GM12878 (cell line): Measurements from ENCODE around the gene SEMA3C. TPM values are rescaled to one million over a fixed set of nuclear protein-coding genes. Genes with fewer than 3 reads are reported as not detected.

Source experiments
- ATAC-seq: fragments of 200-7000 bp; cut with Tn5 transposase; 3 replicates; pipeline ENCODE4 v1.9.1; 2020; ENCODE audit warnings: mild to moderate bottlenecking, moderate library complexity
- BruUV-seq: library from RNA; stranded (reverse); fragments of 400-500 nt; replicated peaks from 2 replicates; lab custom pipeline; 2021; lab: Mats Ljungman, UMichigan
- CTCF ChIA-PET: fragments of 300-600 bp; sonication (Branson Sonifier 250); formaldehyde crosslinking; extraction: SDS; loops from one replicate; lab custom pipeline; 2021; ENCODE audit warnings: inconsistent platforms; lab: Yijun Ruan, JAX
- POLR2A ChIA-PET: fragments of 350-600 bp; formaldehyde crosslinking; extraction: SDS; loops from one replicate; lab custom pipeline; 2021; ENCODE audit warnings: inconsistent platforms; lab: Charles Lee
- RAD21 ChIA-PET: fragments of 300-600 bp; sonication (Branson Sonifier 250); formaldehyde crosslinking; loops from one replicate; lab custom pipeline; 2023; ENCODE audit warnings: antibody characterized with exemption; ENCODE audit not compliant: unreplicated experiment; lab: Charles Lee
- SMC1A ChIA-PET: fragments of 300-600 bp; sonication (Branson Sonifier 250); formaldehyde crosslinking; loops from one replicate; lab custom pipeline; 2023; ENCODE audit not compliant: unreplicated experiment, uncharacterized antibody; lab: Charles Lee
- DNase-seq: peaks from one replicate; pipeline ENCODE4 v3.0.0-alpha.2; 2011; ENCODE audit warnings: low read depth, low spot score
- FAIRE-seq: peaks from 3 replicates; lab custom pipeline; 2011; peaks lifted over from hg19 to GRCh38; lab: Jason Lieb, UNC
- H2AFZ ChIP-seq: 2 replicates; pipeline ENCODE4 v1.6.0; 2011; ENCODE audit warnings: low read depth, low read length, control low read depth; ENCODE audit not compliant: control insufficient read depth
- H3K27ac ChIP-seq: 2 replicates; pipeline ENCODE4 v1.5.1; 2011; ENCODE audit warnings: control low read depth; ENCODE audit not compliant: control insufficient read depth, insufficient read depth
- H3K27me3 ChIP-seq, 2 experiments: replicated peaks in 1 of 2; 2 replicates each; pipeline versions ENCODE4 v1.6.0 to v1.6.1; 2011; ENCODE audit warnings: low read length in 1 of 2; ENCODE audit not compliant: control insufficient read depth in 2 of 2, insufficient read depth in 2 of 2
- H3K36me3 ChIP-seq, 2 experiments: 2 replicates each; pipeline ENCODE4 v1.5.1; 2011; ENCODE audit warnings: low read length in 1 of 2; ENCODE audit not compliant: control insufficient read depth in 2 of 2, insufficient read depth in 2 of 2
- H3K4me1 ChIP-seq: 2 replicates; pipeline ENCODE4 v1.6.1; 2011; ENCODE audit warnings: mild to moderate bottlenecking, low read length, moderate library complexity, mixed read lengths; ENCODE audit not compliant: control insufficient read depth, insufficient read depth
- H3K4me2 ChIP-seq: 2 replicates; pipeline ENCODE4 v1.6.0; 2011; ENCODE audit warnings: control low read depth; ENCODE audit not compliant: control insufficient read depth, insufficient read depth
- H3K4me3 ChIP-seq: fragments of 200-600 bp; sonication (generic); 2 replicates; pipeline ENCODE4 v1.5.1; 2016
- H3K79me2 ChIP-seq: 2 replicates; pipeline ENCODE4 v1.6.0; 2011; ENCODE audit warnings: low read length; ENCODE audit not compliant: control insufficient read depth, insufficient read depth
- H3K9ac ChIP-seq: 2 replicates; pipeline ENCODE4 v1.8.0; 2011; ENCODE audit warnings: low read length, control low read depth, mixed read lengths; ENCODE audit not compliant: control insufficient read depth, insufficient read depth
- H3K9me3 ChIP-seq: replicated peaks from 3 replicates; pipeline ENCODE4 v1.5.1; 2011; ENCODE audit warnings: mild to moderate bottlenecking, low read length; ENCODE audit not compliant: control insufficient read depth, insufficient read depth
- H4K20me1 ChIP-seq: 2 replicates; pipeline ENCODE4 v1.6.0; 2011; ENCODE audit not compliant: control insufficient read depth, insufficient read depth
- BHLHE40 ChIP-seq, 2 experiments: fragments of 450-650 bp in 1 of 2; IDR thresholded peaks; 2 replicates each; pipeline ENCODE4 v1.6.1; 2011 to 2017; ENCODE audit warnings: low read depth in 2 of 2, borderline replicate concordance in 1 of 2, improper control_type of control experiment in 1 of 2, low read length in 1 of 2, mild to moderate bottlenecking in 1 of 2
- CBFB ChIP-seq: IDR thresholded peaks from 2 replicates; pipeline ENCODE4 v1.6.1; 2016; ENCODE audit warnings: antibody characterized with exemption, low read depth
- FOXM1 ChIP-seq: IDR thresholded peaks from 2 replicates; pipeline ENCODE4 v1.6.1; 2012; ENCODE audit warnings: low read depth, mild to moderate bottlenecking, inconsistent platforms, low read length, moderate library complexity
- HDAC2 ChIP-seq: fragments of 200-600 bp; sonication (generic); IDR thresholded peaks from 2 replicates; pipeline ENCODE4 v1.6.1; 2017
- MYB ChIP-seq: fragments of 150-350 bp; IDR thresholded peaks from 2 replicates; pipeline ENCODE4 v1.6.1; 2014; ENCODE audit warnings: mild to moderate bottlenecking, low read depth, low read length, borderline replicate concordance
- NBN ChIP-seq: fragments of 450-650 bp; IDR thresholded peaks from 2 replicates; pipeline ENCODE4 v1.6.1; 2016
- NFYA ChIP-seq: IDR thresholded peaks from 2 replicates; pipeline ENCODE4 v1.6.1; 2011; ENCODE audit warnings: low read depth, mild to moderate bottlenecking, low read length, improper control_type of control experiment, borderline replicate concordance
- PBX3 ChIP-seq: IDR thresholded peaks from 2 replicates; pipeline ENCODE4 v1.6.1; 2011; ENCODE audit warnings: mild to moderate bottlenecking, low read depth, low read length, moderate library complexity; ENCODE audit not compliant: insufficient replicate concordance
- RAD51 ChIP-seq: fragments of 450-650 bp; IDR thresholded peaks from 2 replicates; pipeline ENCODE4 v1.6.1; 2016; ENCODE audit warnings: moderate library complexity, mild to moderate bottlenecking, inconsistent platforms
- RB1 ChIP-seq: fragments of 450-650 bp; formaldehyde crosslinking; IDR thresholded peaks from 2 replicates; pipeline ENCODE4 v1.6.1; 2017; ENCODE audit warnings: mild to moderate bottlenecking, borderline replicate concordance
- SPI1 ChIP-seq: IDR thresholded peaks from 2 replicates; pipeline ENCODE4 v1.6.1; 2011; ENCODE audit warnings: low read depth, mild to moderate bottlenecking, low read length, moderate library complexity, borderline replicate concordance; ENCODE audit not compliant: insufficient read depth
- TAF1 ChIP-seq: IDR thresholded peaks from 2 replicates; pipeline ENCODE4 v1.6.1; 2011; ENCODE audit warnings: mild to moderate bottlenecking, low read depth, low read length, borderline replicate concordance
- ZNF274 ChIP-seq: IDR thresholded peaks from one replicate; pipeline ENCODE4 v1.8.0; 2011; ENCODE audit not compliant: insufficient read length, insufficient read depth
- WGBS: methylation state at CpG from one replicate; pipeline ENCODE4 v1.1.6; 2016; ENCODE audit warnings: low lambda C conversion rate; ENCODE audit not compliant: insufficient replicate concordance, insufficient coverage; ENCODE audit errors: missing lambda C conversion rate; 5-methylcytosine and 5-hydroxymethylcytosine counted together
- in situ Hi-C: fragments of 300-500 bp; cut with MboI; formaldehyde crosslinking; loops from 9 replicates; pipeline ENCODE4 v1.14.3; 2018; ENCODE audit warnings: mixed read lengths
- intact Hi-C: fragments of 100-400 bp; cut with micrococcal nuclease; formaldehyde crosslinking; loops from one replicate; pipeline ENCODE4 v1.14.2; 2022; ENCODE audit not compliant: unreplicated experiment
- polyA plus RNA-seq, 11 experiments: library from polyadenylated mRNA; depleted of rRNA in 4 of 11; unstranded in 6 of 11; stranded (reverse) in 5 of 11; fragments of >200 nt; fragmentation: Nextera tagmentation in 4 of 11; fragmentation: Illumina TruSeq in 1 of 11; extraction: Ambion mirVana in 4 of 11; extraction: Trizol in 1 of 11; gene quantifications; 1 replicate in 1 of 11; 2 replicates in 10 of 11; pipeline versions ENCODE4 v1.2.1 to v1.2.3, GENCODE V29; 2011 to 2016; ENCODE audit warnings: inconsistent platforms in 2 of 11, missing spikeins in 2 of 11, low read depth in 1 of 11
- total RNA-seq, 4 experiments: library from RNA; depleted of rRNA in 3 of 4; stranded (reverse); fragments of >200 nt in 3 of 4; fragmentation: Illumina TruSeq in 1 of 4; extraction: Trizol in 1 of 4; gene quantifications; 2 replicates each; pipeline versions ENCODE4 v1.2.1 to v1.2.3, GENCODE V29; 2013 to 2021
- TF ChIP-seq, protein P1 (sequence below): IDR thresholded peaks from 2 replicates; pipeline ENCODE4 v1.6.1; 2011; ENCODE audit warnings: low read depth, mild to moderate bottlenecking, low read length, moderate library complexity, borderline replicate concordance; ENCODE audit errors: extremely low read depth
- TF ChIP-seq, protein P2 (sequence below): IDR thresholded peaks from 2 replicates; pipeline ENCODE4 v1.6.1; 2012; ENCODE audit warnings: low read depth, low read length, improper control_type of control experiment

Gene SEMA3C
- total and polyA plus RNA-seq, 10 of the 15 experiments (the other 5 are each of a cell fraction or from before 2014, with no cell fraction given): 0.01 to 0.41 (median 0.11) TPM; not detected in 6

DNA sequence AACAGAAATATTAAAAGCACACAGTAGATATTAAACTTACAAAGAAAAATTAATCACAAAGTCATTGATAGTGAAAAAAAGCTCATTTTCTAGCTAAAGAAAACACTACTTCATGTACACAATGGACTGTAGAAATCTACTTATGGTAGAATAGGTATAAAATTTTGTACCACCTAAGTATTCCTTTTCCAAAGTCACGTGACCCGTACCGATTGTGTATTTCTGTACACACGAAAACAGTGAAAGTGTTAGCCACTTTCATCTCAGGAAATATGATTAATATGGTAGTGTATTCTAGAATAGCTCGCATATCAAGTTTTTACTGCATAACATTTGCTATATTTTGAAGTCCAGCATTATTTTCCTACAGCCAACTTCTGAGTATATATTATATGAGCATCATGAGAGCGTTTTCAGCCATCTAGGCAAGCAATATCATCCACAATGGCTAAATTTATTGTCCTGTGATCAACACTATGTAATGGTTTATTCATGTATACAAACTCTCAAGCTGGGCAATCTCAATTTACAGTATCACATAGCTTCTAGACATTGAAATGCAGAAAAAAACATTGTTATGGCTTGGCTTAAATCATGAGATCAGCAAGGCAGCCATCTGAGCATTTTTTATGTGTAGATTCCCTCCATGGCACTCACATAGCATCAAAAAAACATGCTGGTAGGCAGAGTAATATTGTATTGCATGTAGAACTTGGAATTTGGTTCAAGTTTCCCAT lies 165.7 kb downstream of the SEMA3C start:
- intact Hi-C loops: no loop called here
- no peak for ATAC-seq
- Histone ChIP-seq H3K27ac (no peak overlapping the region), H3K4me1 (no peaks in the 10 kb centered on the region), H3K79me2 (no peaks in the 10 kb centered on the region), H2AFZ (no peak overlapping the region), H3K9ac (no peak overlapping the region), H3K36me3 (no peaks in the 10 kb centered on the region), H4K20me1 (no peaks in the 10 kb centered on the region), H3K4me3 (no peak overlapping the region), H3K4me2 (no peak overlapping the region), H3K9me3 (no peaks in the 10 kb centered on the region), H3K27me3 (no peaks in the 10 kb centered on the region)
- RAD21 ChIA-PET: no interaction called here
- FAIRE-seq: no peak
- DNase-seq: no peak
- 16% methylated on average over 6 of the region's 6 CpGs for WGBS
- TF ChIP-seq RAD51: peak; percentile 53; the same call in 1 of the 2 replicates
- TF ChIP-seq NFYA: no peak
- SMC1A ChIA-PET: interaction anchor here (0.7 to 1.6 kb wide), 2 partner anchors 11 to 22 kb away, joined by 3 to 4 read pairs; no protein-coding TSS in a partner anchor
- POLR2A ChIA-PET: no interaction called here
- CTCF ChIA-PET: no interaction called here
- in situ Hi-C loops: no loop called here
- no TSS peak for BruUV-seq

GRCh38 chr7:80749270-80749669 lies 169.6 kb downstream of the SEMA3C start:
- Histone ChIP-seq H3K4me1 (no peaks in the 10 kb centered on the region), H3K9ac (no peak overlapping the region), H3K4me2 (no peak overlapping the region), H4K20me1 (no peaks in the 10 kb centered on the region), H3K9me3 (no peaks in the 10 kb centered on the region), H3K27me3 (no peaks in the 10 kb centered on the region), H3K36me3 (no peaks in the 10 kb centered on the region), H2AFZ (no peak overlapping the region), H3K79me2 (no peaks in the 10 kb centered on the region), H3K27ac (no peak overlapping the region), H3K4me3 (no peak overlapping the region)
- CTCF ChIA-PET: no interaction called here
- RAD21 ChIA-PET: no interaction called here
- SMC1A ChIA-PET: no interaction called here
- intact Hi-C loops (no loop called here), in situ Hi-C loops (no loop called here)
- no peak for DNase-seq
- 0% methylated on average over 2 of the region's 2 CpGs for WGBS
- no peak for FAIRE-seq
- ATAC-seq: no peak
- BruUV-seq: no TSS peak
- POLR2A ChIA-PET: interaction anchor here (0.6 kb wide), 1 partner anchor 11 kb away, joined by 4 read pairs; no protein-coding TSS in a partner anchor
- TF ChIP-seq NBN: no peak
- TF ChIP-seq, protein P1, sequence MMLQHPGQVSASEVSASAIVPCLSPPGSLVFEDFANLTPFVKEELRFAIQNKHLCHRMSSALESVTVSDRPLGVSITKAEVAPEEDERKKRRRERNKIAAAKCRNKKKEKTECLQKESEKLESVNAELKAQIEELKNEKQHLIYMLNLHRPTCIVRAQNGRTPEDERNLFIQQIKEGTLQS: no peak
- TF ChIP-seq HDAC2: no peak
- TF ChIP-seq PBX3: no peak
- TF ChIP-seq TAF1: no peak
- no peak for TF ChIP-seq FOXM1
- no peak for TF ChIP-seq BHLHE40 (IDR thresholded peaks at IDR 0.05; ENCODE audit: borderline replicate concordance in 1 of 2, low read depth in 2 of 2, low read length in 1 of 2)
- TF ChIP-seq ZNF274: no peak
- TF ChIP-seq, protein P2, sequence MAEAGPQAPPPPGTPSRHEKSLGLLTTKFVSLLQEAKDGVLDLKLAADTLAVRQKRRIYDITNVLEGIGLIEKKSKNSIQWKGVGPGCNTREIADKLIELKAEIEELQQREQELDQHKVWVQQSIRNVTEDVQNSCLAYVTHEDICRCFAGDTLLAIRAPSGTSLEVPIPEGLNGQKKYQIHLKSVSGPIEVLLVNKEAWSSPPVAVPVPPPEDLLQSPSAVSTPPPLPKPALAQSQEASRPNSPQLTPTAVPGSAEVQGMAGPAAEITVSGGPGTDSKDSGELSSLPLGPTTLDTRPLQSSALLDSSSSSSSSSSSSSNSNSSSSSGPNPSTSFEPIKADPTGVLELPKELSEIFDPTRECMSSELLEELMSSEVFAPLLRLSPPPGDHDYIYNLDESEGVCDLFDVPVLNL: no peak
- no peak for TF ChIP-seq SPI1
- no peak for TF ChIP-seq RB1
- no peak for TF ChIP-seq CBFB
- no peak for TF ChIP-seq MYB
